ENCODE results near the gene AIFM2. TPM values are rescaled to one million over a fixed set of nuclear protein-coding genes. Genes with fewer than 3 reads are reported as not detected.
"Not testable (repeated sequence)": the region's sequence is repeated elsewhere in the genome, so short reads cannot be mapped to it uniquely, and the experiment has no call there.

Gene AIFM2
- total and polyA plus RNA-seq, 9 of the 15 experiments (the other 6 are each of a cell fraction or from before 2014, with no cell fraction given), result 2.7 to 14.1 (median 9.2) TPM

DNA sequence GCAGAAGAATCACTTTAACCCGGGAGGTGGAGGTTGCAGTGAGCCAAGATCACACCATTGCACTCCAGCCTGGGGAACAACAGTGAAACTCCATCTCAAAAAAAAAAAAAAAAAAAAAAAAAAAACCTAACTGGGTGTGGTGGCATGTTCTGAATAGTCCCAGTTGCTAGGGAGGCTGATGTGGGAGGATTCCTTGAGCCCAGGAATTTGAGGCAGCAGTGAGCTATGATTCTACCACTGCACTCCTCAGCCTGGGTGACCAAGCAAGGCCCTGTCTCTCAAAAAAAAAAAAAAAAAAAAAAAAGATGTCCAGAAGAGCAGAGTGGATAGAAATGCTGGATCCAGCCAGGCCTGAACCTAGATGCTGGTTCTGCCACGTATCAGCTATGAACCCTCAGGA, 51.8 kb downstream of the AIFM2 start:
- POLR2A ChIA-PET, result interaction anchor here (1.0 to 1.4 kb wide), 2 partner anchors 9 to 12 kb away, joined by 5 to 7 read pairs; no protein-coding TSS in a partner anchor

DNA sequence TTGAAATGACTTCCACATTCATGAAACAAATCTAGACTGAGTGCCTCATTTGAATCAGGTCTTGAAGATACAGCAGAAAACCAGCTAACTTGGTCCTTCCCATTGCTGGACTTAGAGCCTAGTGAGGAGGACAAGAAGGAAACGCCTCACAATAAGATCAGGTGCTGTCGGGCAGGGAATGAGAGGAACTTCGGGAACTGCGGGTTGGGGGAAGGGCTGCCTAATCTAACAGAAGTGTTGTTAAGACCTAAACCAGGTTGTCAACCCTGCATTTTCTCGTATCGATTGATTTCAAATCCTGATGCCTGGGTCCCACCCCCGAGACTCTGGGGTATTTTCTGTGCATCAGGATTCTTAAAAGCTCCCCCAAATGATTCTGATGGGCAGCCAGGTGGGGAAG, 53.7 kb downstream of the AIFM2 start:
- Histone ChIP-seq H3K9me3 (replicated peaks; ENCODE audit: control insufficient read depth, insufficient read depth, low read depth, low read length) (no peaks in the 10 kb centered on the region), H3K36me3 (ENCODE audit: control insufficient read depth, insufficient read depth, low read length) (no peaks in the 10 kb centered on the region), H3K9ac (ENCODE audit: insufficient read depth in 1 of 2, low read depth in 2 of 2, low read length in 2 of 2) (no peak overlapping the region), H3K9me1 (ENCODE audit: control insufficient read depth, insufficient read depth, low read length) (no peaks in the 10 kb centered on the region), H3K27ac (ENCODE audit: extremely low read depth, low read depth, low read length) (no peak overlapping the region), H4K20me1 (replicated peaks; ENCODE audit: control insufficient read depth, insufficient read depth, low read length) (peaks cover 4% of the 10 kb centered on the region; the same call in 1 of the 2 replicates), H3K79me2 (ENCODE audit: control insufficient read depth, insufficient read depth, low read length) (no peaks in the 10 kb centered on the region), H2AFZ (ENCODE audit: low read depth, low read length) (no peak overlapping the region), H3K27me3 (ENCODE audit: control insufficient read depth in 2 of 2, insufficient read depth in 2 of 2, low read length in 2 of 2) (peaks cover 59 to 65% of the 10 kb centered on the region in 2 experiments), H3K4me3 (no peak overlapping the region), H3K4me2 (ENCODE audit: insufficient read depth, low read length) (no peak overlapping the region), H3K4me1 (replicated peaks in 1 of 2; ENCODE audit: control insufficient read depth in 2 of 2, insufficient read depth in 2 of 2, low read length in 2 of 2) (no peaks in the 10 kb centered on the region)
- 1% methylated on average over 7 of the region's 7 CpGs for WGBS (ENCODE audit: insufficient coverage, low coverage, missing lambda C conversion rate)
- in situ Hi-C loops (cut with MboI) (no loop called here), intact Hi-C loops (cut with micrococcal nuclease) (no loop called here)
- FAIRE-seq, result no peak
- BruUV-seq (replicated peaks), result no TSS peak
- CTCF ChIA-PET (ENCODE audit: low intra/inter-chr PET ratio), result no interaction called here
- POLR2A ChIA-PET, result interaction anchor here (0.6 to 1.4 kb wide), 5 partner anchors 11 to 879 kb away, joined by 4 to 5 read pairs (median 4); no protein-coding TSS in a partner anchor
- no peak for DNase-seq (ENCODE audit: extremely low read depth in 1 of 4, low spot score in 3 of 4)
- ATAC-seq, result no peak
- TF ChIP-seq FOXP1 (CRISPR knock-in tag; IDR thresholded peaks at IDR 0.05) (no peak), CCNT2 (IDR thresholded peaks at IDR 0.05; ENCODE audit: borderline replicate concordance, extremely low read depth, insufficient read length, low read depth, low read length) (no peak), SAFB (IDR thresholded peaks at IDR 0.05; ENCODE audit: borderline replicate concordance, low read depth, low read length) (no peak), ZNF311 (CRISPR knock-in tag; IDR thresholded peaks at IDR 0.05) (no peak), SLC30A9 (CRISPR knock-in tag; IDR thresholded peaks at IDR 0.05) (no peak), TRIM24 (IDR thresholded peaks at IDR 0.05) (no peak), TEAD2 (tag; IDR thresholded peaks at IDR 0.05) (no peak), HNRNPL (IDR thresholded peaks at IDR 0.05; ENCODE audit: low read depth, low read length) (no peak), ZNF184 (CRISPR knock-in tag; IDR thresholded peaks at IDR 0.05) (no peak)
- TF ChIP-seq, protein P1, sequence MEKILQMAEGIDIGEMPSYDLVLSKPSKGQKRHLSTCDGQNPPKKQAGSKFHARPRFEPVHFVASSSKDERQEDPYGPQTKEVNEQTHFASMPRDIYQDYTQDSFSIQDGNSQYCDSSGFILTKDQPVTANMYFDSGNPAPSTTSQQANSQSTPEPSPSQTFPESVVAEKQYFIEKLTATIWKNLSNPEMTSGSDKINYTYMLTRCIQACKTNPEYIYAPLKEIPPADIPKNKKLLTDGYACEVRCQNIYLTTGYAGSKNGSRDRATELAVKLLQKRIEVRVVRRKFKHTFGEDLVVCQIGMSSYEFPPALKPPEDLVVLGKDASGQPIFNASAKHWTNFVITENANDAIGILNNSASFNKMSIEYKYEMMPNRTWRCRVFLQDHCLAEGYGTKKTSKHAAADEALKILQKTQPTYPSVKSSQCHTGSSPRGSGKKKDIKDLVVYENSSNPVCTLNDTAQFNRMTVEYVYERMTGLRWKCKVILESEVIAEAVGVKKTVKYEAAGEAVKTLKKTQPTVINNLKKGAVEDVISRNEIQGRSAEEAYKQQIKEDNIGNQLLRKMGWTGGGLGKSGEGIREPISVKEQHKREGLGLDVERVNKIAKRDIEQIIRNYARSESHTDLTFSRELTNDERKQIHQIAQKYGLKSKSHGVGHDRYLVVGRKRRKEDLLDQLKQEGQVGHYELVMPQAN (IDR thresholded peaks at IDR 0.05; ENCODE audit: borderline replicate concordance), result no peak
- TF ChIP-seq, protein P2, sequence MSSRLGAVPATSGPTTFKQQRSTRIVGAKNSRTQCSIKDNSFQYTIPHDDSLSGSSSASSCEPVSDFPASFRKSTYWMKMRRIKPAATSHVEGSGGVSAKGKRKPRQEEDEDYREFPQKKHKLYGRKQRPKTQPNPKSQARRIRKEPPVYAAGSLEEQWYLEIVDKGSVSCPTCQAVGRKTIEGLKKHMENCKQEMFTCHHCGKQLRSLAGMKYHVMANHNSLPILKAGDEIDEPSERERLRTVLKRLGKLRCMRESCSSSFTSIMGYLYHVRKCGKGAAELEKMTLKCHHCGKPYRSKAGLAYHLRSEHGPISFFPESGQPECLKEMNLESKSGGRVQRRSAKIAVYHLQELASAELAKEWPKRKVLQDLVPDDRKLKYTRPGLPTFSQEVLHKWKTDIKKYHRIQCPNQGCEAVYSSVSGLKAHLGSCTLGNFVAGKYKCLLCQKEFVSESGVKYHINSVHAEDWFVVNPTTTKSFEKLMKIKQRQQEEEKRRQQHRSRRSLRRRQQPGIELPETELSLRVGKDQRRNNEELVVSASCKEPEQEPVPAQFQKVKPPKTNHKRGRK (tag; IDR thresholded peaks at IDR 0.05), result no peak
- TF ChIP-seq, protein P3, sequence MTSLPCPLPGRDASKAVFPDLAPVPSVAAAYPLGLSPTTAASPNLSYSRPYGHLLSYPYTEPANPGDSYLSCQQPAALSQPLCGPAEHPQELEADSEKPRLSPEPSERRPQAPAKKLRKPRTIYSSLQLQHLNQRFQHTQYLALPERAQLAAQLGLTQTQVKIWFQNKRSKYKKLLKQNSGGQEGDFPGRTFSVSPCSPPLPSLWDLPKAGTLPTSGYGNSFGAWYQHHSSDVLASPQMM (CRISPR knock-in tag; IDR thresholded peaks at IDR 0.05), result no peak

More for the DNA sequence above, 51.8 kb downstream of the AIFM2 start:
- H3K9ac ChIP-seq (ENCODE audit: insufficient read depth in 1 of 2, low read depth in 2 of 2, low read length in 2 of 2); H2AFZ ChIP-seq (ENCODE audit: low read depth, low read length); BruUV-seq (replicated peaks); H3K9me3 ChIP-seq (replicated peaks; ENCODE audit: control insufficient read depth, insufficient read depth, low read depth, low read length); in situ Hi-C loops (cut with MboI); H3K36me3 ChIP-seq (ENCODE audit: control insufficient read depth, insufficient read depth, low read length); H3K27ac ChIP-seq (ENCODE audit: extremely low read depth, low read depth, low read length); H3K4me1 ChIP-seq (replicated peaks in 1 of 2; ENCODE audit: control insufficient read depth in 2 of 2, insufficient read depth in 2 of 2, low read length in 2 of 2); H3K4me3 ChIP-seq; ATAC-seq; H3K79me2 ChIP-seq (ENCODE audit: control insufficient read depth, insufficient read depth, low read length); H3K4me2 ChIP-seq (ENCODE audit: insufficient read depth, low read length); DNase-seq (ENCODE audit: extremely low read depth in 1 of 4, low spot score in 3 of 4); H3K9me1 ChIP-seq (ENCODE audit: control insufficient read depth, insufficient read depth, low read length); intact Hi-C loops (cut with micrococcal nuclease); FAIRE-seq: not testable (repeated sequence)
- CTCF ChIA-PET (ENCODE audit: low intra/inter-chr PET ratio), result interaction anchor here (0.7 kb wide), 1 partner anchor 1146 kb away, joined by 4 read pairs; no protein-coding TSS in a partner anchor
- 0% methylated on average over 2 of the region's 2 CpGs for WGBS (ENCODE audit: insufficient coverage, low coverage, missing lambda C conversion rate)
- Histone ChIP-seq H4K20me1 (replicated peaks; ENCODE audit: control insufficient read depth, insufficient read depth, low read length) (peaks cover 11% of the 10 kb centered on the region; the same call in 1 of the 2 replicates), H3K27me3 (ENCODE audit: control insufficient read depth in 2 of 2, insufficient read depth in 2 of 2, low read length in 2 of 2) (peaks cover 48 to 65% of the 10 kb centered on the region in 2 experiments)
